ENCODE data around the gene KCNQ4.

Gene KCNQ4

GRCh38 chr1:40810927-40811326 is 27.3 kb downstream of the KCNQ4 start:
- ATAC-seq (ENCODE audit: low read depth) = no peak
- Histone ChIP-seq H3K27ac (ENCODE audit: poor library complexity, severe bottlenecking) (no peak overlapping the region), H3K27me3 (ENCODE audit: insufficient read depth, poor library complexity, severe bottlenecking) (no peaks in the 10 kb centered on the region), H3K36me3 (ENCODE audit: low read depth) (no peaks in the 10 kb centered on the region), H3K4me1 (ENCODE audit: insufficient read depth, poor library complexity, severe bottlenecking) (no peaks in the 10 kb centered on the region), H3K9me3 (ENCODE audit: severe bottlenecking) (no peaks in the 10 kb centered on the region), H3K4me3 (ENCODE audit: severe bottlenecking) (no peak overlapping the region)
- DNase-seq (ENCODE audit: low spot score) = no peak
- TF ChIP-seq CTCF (IDR thresholded peaks at IDR 0.05; ENCODE audit: poor library complexity, severe bottlenecking) = no peak

GRCh38 chr1:40815420-40815819 is 31.8 kb downstream of the KCNQ4 start:
- no peaks in the 10 kb centered on the region for H3K36me3 ChIP-seq (ENCODE audit: low read depth)
- no peaks in the 10 kb centered on the region for H3K27me3 ChIP-seq (ENCODE audit: insufficient read depth, poor library complexity, severe bottlenecking)
- H3K4me3 ChIP-seq (ENCODE audit: severe bottlenecking) = no peak overlapping the region
- TF ChIP-seq CTCF (IDR thresholded peaks at IDR 0.05; ENCODE audit: poor library complexity, severe bottlenecking) = no peak
- H3K4me1 ChIP-seq (ENCODE audit: insufficient read depth, poor library complexity, severe bottlenecking) = no peaks in the 10 kb centered on the region
- no peak for ATAC-seq (ENCODE audit: low read depth)
- no peak overlapping the region for H3K27ac ChIP-seq (ENCODE audit: poor library complexity, severe bottlenecking)
- H3K9me3 ChIP-seq (ENCODE audit: severe bottlenecking) = no peaks in the 10 kb centered on the region
- no peak for DNase-seq (ENCODE audit: low spot score)

- no peak overlapping the region for H3K4me3 ChIP-seq (ENCODE audit: severe bottlenecking)
- no peak for DNase-seq (ENCODE audit: low spot score)
- no peaks in the 10 kb centered on the region for H3K27me3 ChIP-seq (ENCODE audit: insufficient read depth, poor library complexity, severe bottlenecking)
- no peak for ATAC-seq (ENCODE audit: low read depth)
- H3K4me1 ChIP-seq (ENCODE audit: insufficient read depth, poor library complexity, severe bottlenecking) = no peaks in the 10 kb centered on the region
- H3K36me3 ChIP-seq (ENCODE audit: low read depth) = no peaks in the 10 kb centered on the region
- TF ChIP-seq CTCF (IDR thresholded peaks at IDR 0.05; ENCODE audit: poor library complexity, severe bottlenecking) = no peak
- H3K9me3 ChIP-seq (ENCODE audit: severe bottlenecking) = no peaks in the 10 kb centered on the region
- H3K27ac ChIP-seq (ENCODE audit: poor library complexity, severe bottlenecking) = no peak overlapping the region
These were observed 34.2 kb downstream of the KCNQ4 start for GRCh38 chr1:40817791-40818263.

- ATAC-seq (ENCODE audit: low read depth) (peak; percentile 87), DNase-seq (ENCODE audit: low spot score) (no peak)
- Histone ChIP-seq H3K36me3 (ENCODE audit: low read depth) (no peaks in the 10 kb centered on the region), H3K4me3 (ENCODE audit: severe bottlenecking) (peak overlapping the region; percentile 18), H3K9me3 (ENCODE audit: severe bottlenecking) (no peaks in the 10 kb centered on the region), H3K27ac (ENCODE audit: poor library complexity, severe bottlenecking) (no peak overlapping the region), H3K4me1 (ENCODE audit: insufficient read depth, poor library complexity, severe bottlenecking) (no peaks in the 10 kb centered on the region), H3K27me3 (ENCODE audit: insufficient read depth, poor library complexity, severe bottlenecking) (no peaks in the 10 kb centered on the region)
- TF ChIP-seq CTCF (IDR thresholded peaks at IDR 0.05; ENCODE audit: poor library complexity, severe bottlenecking) = no peak
These were observed 34.8 kb downstream of the KCNQ4 start for GRCh38 chr1:40818264-40818961.

- no peak overlapping the region for H3K4me3 ChIP-seq (ENCODE audit: severe bottlenecking)
- no peaks in the 10 kb centered on the region for H3K4me1 ChIP-seq (ENCODE audit: insufficient read depth, poor library complexity, severe bottlenecking)
- DNase-seq (ENCODE audit: low spot score) (no peak), ATAC-seq (ENCODE audit: low read depth) (no peak)
- no peak for TF ChIP-seq CTCF (IDR thresholded peaks at IDR 0.05; ENCODE audit: poor library complexity, severe bottlenecking)
- no peaks in the 10 kb centered on the region for H3K27me3 ChIP-seq (ENCODE audit: insufficient read depth, poor library complexity, severe bottlenecking)
- no peaks in the 10 kb centered on the region for H3K9me3 ChIP-seq (ENCODE audit: severe bottlenecking)
- no peak overlapping the region for H3K27ac ChIP-seq (ENCODE audit: poor library complexity, severe bottlenecking)
- no peaks in the 10 kb centered on the region for H3K36me3 ChIP-seq (ENCODE audit: low read depth)
These were observed 35.5 kb downstream of the KCNQ4 start for GRCh38 chr1:40819101-40819500.
